ENCODE results near the gene FUBP1. TPM values are rescaled to one million over a fixed set of nuclear protein-coding genes. Genes with fewer than 3 reads are reported as not detected.
"Not testable (repeated sequence)": the region's sequence is repeated elsewhere in the genome, so short reads cannot be mapped to it uniquely, and the experiment has no call there.

The FUBP1 gene
- total RNA-seq, 1 experiment from 2014 or later = 145 TPM

GRCh38 chr1:77945345-77945744 lies 33.5 kb downstream of the FUBP1 start:
- DNase-seq (ENCODE audit: low spot score) = no peak

GRCh38 chr1:77942400-77943140 lies 36.3 kb downstream of the FUBP1 start:
- DNase-seq (ENCODE audit: low spot score) = no peak

- no peak for DNase-seq (ENCODE audit: low spot score)
These were observed 37.8 kb downstream of the FUBP1 start for GRCh38 chr1:77940921-77941570.

GRCh38 chr1:77938651-77939050 lies 40.2 kb downstream of the FUBP1 start:
- DNase-seq (ENCODE audit: low spot score) = no peak

GRCh38 chr1:77929806-77930205 lies 49.1 kb downstream of the FUBP1 start:
- no peak for DNase-seq (ENCODE audit: low spot score)

- DNase-seq (ENCODE audit: low spot score) = no peak
These were observed 51.5 kb downstream of the FUBP1 start for GRCh38 chr1:77927414-77927813.

- no peak for DNase-seq (ENCODE audit: low spot score)
These were observed 52.1 kb downstream of the FUBP1 start for GRCh38 chr1:77926561-77927357.

GRCh38 chr1:77925956-77926355 lies 52.9 kb downstream of the FUBP1 start:
- no peak for DNase-seq (ENCODE audit: low spot score)

GRCh38 chr1:77925518-77925917 lies 53.4 kb downstream of the FUBP1 start:
- DNase-seq (ENCODE audit: low spot score) = no peak

GRCh38 chr1:77918918-77919317 lies 60.0 kb downstream of the FUBP1 start:
- DNase-seq (ENCODE audit: low spot score) = not testable (repeated sequence)

GRCh38 chr1:77910116-77910515 lies 68.8 kb downstream of the FUBP1 start:
- DNase-seq (ENCODE audit: low spot score) = no peak

GRCh38 chr1:77906624-77907023 lies 72.2 kb downstream of the FUBP1 start:
- DNase-seq (ENCODE audit: low spot score) = no peak

- no peak for DNase-seq (ENCODE audit: low spot score)
These were observed 72.8 kb downstream of the FUBP1 start for GRCh38 chr1:77906019-77906545.

GRCh38 chr1:77905603-77906002 lies 73.3 kb downstream of the FUBP1 start:
- DNase-seq (ENCODE audit: low spot score) = no peak

GRCh38 chr1:77900687-77901293 lies 78.1 kb downstream of the FUBP1 start:
- peak; percentile 48 for DNase-seq (ENCODE audit: low spot score)

- no peak for DNase-seq (ENCODE audit: low spot score)
These were observed 79.1 kb downstream of the FUBP1 start for GRCh38 chr1:77899647-77900320.

Small RNAs within 50 kb of the gene (small RNA-seq; reads per million reads assigned to genes)
- 1.1 reads per million, percentile 39 among the genes with 10 or more reads in this experiment for gene AC103591.3

Other genes starting within 250 kb of the FUBP1 start
- gene USP33, start 219.2 kb downstream of the FUBP1 start, total RNA-seq (2014; rRNA removed; shearing (Covaris generic)) = 20.2 and 23.2 TPM in 2 replicates
- 2.0 and 2.1 TPM in 2 replicates for gene MIGA1, start 199.4 kb downstream of the FUBP1 start, total RNA-seq (2014; rRNA removed; shearing (Covaris generic))
- not detected in 2 replicates for gene NEXN, start 90.4 kb downstream of the FUBP1 start, total RNA-seq (2014; rRNA removed; shearing (Covaris generic))
- 4.2 and 7.9 TPM in 2 replicates for gene DNAJB4, start 25.9 kb upstream of the FUBP1 start, total RNA-seq (2014; rRNA removed; shearing (Covaris generic))
- 13.4 and 15.4 TPM in 2 replicates for gene GIPC2, start 66.9 kb upstream of the FUBP1 start, total RNA-seq (2014; rRNA removed; shearing (Covaris generic))